ENCODE data around the gene PRDX1. TPM values are rescaled to one million over a fixed set of nuclear protein-coding genes. Genes with fewer than 3 reads are reported as not detected.
"Not testable (repeated sequence)": the region's sequence is repeated elsewhere in the genome, so short reads cannot be mapped to it uniquely, and the experiment has no call there.

PRDX1 gene
- total RNA-seq, 1 experiment from 2014 or later = 828 TPM

GRCh38 chr1:45507195-45507594 lies 14.5 kb downstream of the PRDX1 start:
- Histone ChIP-seq H3K4me1 (replicated peaks) (peaks cover 2% of the 10 kb centered on the region), H3K36me3 (peaks cover 49% of the 10 kb centered on the region), H3K27ac (no peak overlapping the region), H3K4me3 (no peak overlapping the region), H3K9me3 (replicated peaks) (no peaks in the 10 kb centered on the region), H3K27me3 (replicated peaks) (no peaks in the 10 kb centered on the region)
- DNase-seq (ENCODE audit: low read depth in 1 of 2, low spot score in 2 of 2) = no peak

GRCh38 chr1:45503462-45504360 lies 18.0 kb downstream of the PRDX1 start:
- H3K9me3 ChIP-seq (replicated peaks) = no peaks in the 10 kb centered on the region
- H3K27me3 ChIP-seq (replicated peaks) = no peaks in the 10 kb centered on the region
- DNase-seq (ENCODE audit: low read depth in 1 of 2, low spot score in 2 of 2) = no peak
- H3K4me3 ChIP-seq = no peak overlapping the region
- peaks cover 15% of the 10 kb centered on the region for H3K36me3 ChIP-seq
- no peak overlapping the region for H3K27ac ChIP-seq
- peaks cover 26% of the 10 kb centered on the region for H3K4me1 ChIP-seq (replicated peaks)

GRCh38 chr1:45501505-45501859 lies 20.2 kb downstream of the PRDX1 start:
- no peaks in the 10 kb centered on the region for H3K9me3 ChIP-seq (replicated peaks)

GRCh38 chr1:45499415-45499769 lies 22.3 kb downstream of the PRDX1 start:
- no peak overlapping the region for H3K27ac ChIP-seq
- H3K27me3 ChIP-seq (replicated peaks) = no peaks in the 10 kb centered on the region
- H3K4me1 ChIP-seq (replicated peaks) = peaks cover 26% of the 10 kb centered on the region
- no peaks in the 10 kb centered on the region for H3K9me3 ChIP-seq (replicated peaks)
- no peaks in the 10 kb centered on the region; the same call in 1 of the 2 replicates for H3K36me3 ChIP-seq
- peak overlapping the region; percentile 47 for H3K4me3 ChIP-seq
- no peak for DNase-seq (ENCODE audit: low read depth in 1 of 2, low spot score in 2 of 2)

More at GRCh38 chr1:45501505-45501859, 20.2 kb downstream of the PRDX1 start:
- no peak for DNase-seq (ENCODE audit: low read depth in 1 of 2, low spot score in 2 of 2)
- Histone ChIP-seq H3K4me1 (replicated peaks) (peaks cover 26% of the 10 kb centered on the region), H3K36me3 (no peaks in the 10 kb centered on the region; the same call in 1 of the 2 replicates), H3K27ac (no peak overlapping the region), H3K4me3 (no peak overlapping the region), H3K27me3 (replicated peaks) (no peaks in the 10 kb centered on the region)

GRCh38 chr1:45498279-45498678 lies 23.4 kb downstream of the PRDX1 start:
- DNase-seq (ENCODE audit: low read depth in 1 of 2, low spot score in 2 of 2) = no peak
- Histone ChIP-seq H3K27me3 (replicated peaks) (no peaks in the 10 kb centered on the region), H3K36me3 (no peaks in the 10 kb centered on the region; the same call in 1 of the 2 replicates), H3K27ac (no peak overlapping the region), H3K4me3 (no peak overlapping the region), H3K9me3 (replicated peaks) (no peaks in the 10 kb centered on the region), H3K4me1 (replicated peaks) (peaks cover 26% of the 10 kb centered on the region)

- H3K4me1 ChIP-seq (replicated peaks) = peaks cover 5% of the 10 kb centered on the region; the same call in 1 of the 2 replicates
- no peak overlapping the region for H3K27ac ChIP-seq
- no peaks in the 10 kb centered on the region for H3K27me3 ChIP-seq (replicated peaks)
- peak; percentile 51 to 68 for DNase-seq (ENCODE audit: low read depth in 1 of 2, low spot score in 2 of 2)
- no peak overlapping the region for H3K4me3 ChIP-seq
- no peaks in the 10 kb centered on the region for H3K9me3 ChIP-seq (replicated peaks)
- no peaks in the 10 kb centered on the region for H3K36me3 ChIP-seq
These were observed 28.5 kb downstream of the PRDX1 start for GRCh38 chr1:45493116-45493697.

GRCh38 chr1:45492691-45493090 lies 29.0 kb downstream of the PRDX1 start:
- no peak overlapping the region for H3K4me3 ChIP-seq

GRCh38 chr1:45491487-45492260 lies 30.0 kb downstream of the PRDX1 start:
- no peak for DNase-seq (ENCODE audit: low read depth in 1 of 2, low spot score in 2 of 2)
- Histone ChIP-seq H3K27me3 (replicated peaks) (no peaks in the 10 kb centered on the region), H3K9me3 (replicated peaks) (no peaks in the 10 kb centered on the region), H3K4me1 (replicated peaks) (peaks cover 5% of the 10 kb centered on the region; the same call in 1 of the 2 replicates), H3K27ac (no peak overlapping the region), H3K36me3 (no peaks in the 10 kb centered on the region), H3K4me3 (peak overlapping the region; percentile 59)

More at GRCh38 chr1:45492691-45493090, 29.0 kb downstream of the PRDX1 start:
- no peaks in the 10 kb centered on the region for H3K36me3 ChIP-seq
- no peak overlapping the region for H3K27ac ChIP-seq
- no peak for DNase-seq (ENCODE audit: low read depth in 1 of 2, low spot score in 2 of 2)
- peaks cover 5% of the 10 kb centered on the region; the same call in 1 of the 2 replicates for H3K4me1 ChIP-seq (replicated peaks)
- no peaks in the 10 kb centered on the region for H3K9me3 ChIP-seq (replicated peaks)
- H3K27me3 ChIP-seq (replicated peaks) = no peaks in the 10 kb centered on the region

- peak; percentile 98 to 99 for DNase-seq (ENCODE audit: low read depth in 1 of 2, low spot score in 2 of 2)
- H3K36me3 ChIP-seq = no peaks in the 10 kb centered on the region
- H3K27ac ChIP-seq = no peak within 1 kb of the TSS
- peaks cover 5% of the 10 kb centered on the region; the same call in 1 of the 2 replicates for H3K4me1 ChIP-seq (replicated peaks)
- H3K9me3 ChIP-seq (replicated peaks) = no peaks in the 10 kb centered on the region
- peak within 1 kb of the TSS; percentile 59 for H3K4me3 ChIP-seq
- no peaks in the 10 kb centered on the region for H3K27me3 ChIP-seq (replicated peaks)
These were observed 30.8 kb downstream of the PRDX1 start, which contains the start of gene TESK2 for GRCh38 chr1:45490626-45491486. Gene TESK2, minus strand, starts transcription at chr1:45491163. Its CDS starts 33,378 bp downstream, at chr1:45457785.

GRCh38 chr1:45490121-45490625 lies 31.5 kb downstream of the PRDX1 start:
- H3K36me3 ChIP-seq = no peaks in the 10 kb centered on the region
- H3K27me3 ChIP-seq (replicated peaks) = no peaks in the 10 kb centered on the region
- no peak overlapping the region for H3K27ac ChIP-seq
- H3K4me1 ChIP-seq (replicated peaks) = peaks cover 5% of the 10 kb centered on the region; the same call in 1 of the 2 replicates
- DNase-seq (ENCODE audit: low read depth in 1 of 2, low spot score in 2 of 2) = no peak
- peak overlapping the region; percentile 59 for H3K4me3 ChIP-seq
- no peaks in the 10 kb centered on the region for H3K9me3 ChIP-seq (replicated peaks)

- not testable (repeated sequence) for DNase-seq (ENCODE audit: low read depth in 1 of 2, low spot score in 2 of 2); H3K4me3 ChIP-seq; H3K27me3 ChIP-seq (replicated peaks); H3K36me3 ChIP-seq; H3K9me3 ChIP-seq (replicated peaks); H3K4me1 ChIP-seq (replicated peaks); H3K27ac ChIP-seq
These were observed 32.3 kb downstream of the PRDX1 start for GRCh38 chr1:45489379-45489778.

GRCh38 chr1:45488666-45489377 lies 32.9 kb downstream of the PRDX1 start:
- Histone ChIP-seq H3K27ac (no peak overlapping the region), H3K9me3 (replicated peaks) (no peaks in the 10 kb centered on the region), H3K27me3 (replicated peaks) (no peaks in the 10 kb centered on the region), H3K36me3 (no peaks in the 10 kb centered on the region), H3K4me1 (replicated peaks) (peaks cover 5% of the 10 kb centered on the region; the same call in 1 of the 2 replicates), H3K4me3 (no peak overlapping the region)
- DNase-seq (ENCODE audit: low read depth in 1 of 2, low spot score in 2 of 2) = no peak

Measured in SJSA1 (cell line).